ENCODE data around the gene KCNQ1. TPM values are rescaled to one million over a fixed set of nuclear protein-coding genes. Genes with fewer than 3 reads are reported as not detected.

KCNQ1 gene
- total and polyA plus RNA-seq, 2 of the 13 experiments (the other 11 are each of a cell fraction or from before 2014, with no cell fraction given): 0.02 to 0.08 TPM

DNA sequence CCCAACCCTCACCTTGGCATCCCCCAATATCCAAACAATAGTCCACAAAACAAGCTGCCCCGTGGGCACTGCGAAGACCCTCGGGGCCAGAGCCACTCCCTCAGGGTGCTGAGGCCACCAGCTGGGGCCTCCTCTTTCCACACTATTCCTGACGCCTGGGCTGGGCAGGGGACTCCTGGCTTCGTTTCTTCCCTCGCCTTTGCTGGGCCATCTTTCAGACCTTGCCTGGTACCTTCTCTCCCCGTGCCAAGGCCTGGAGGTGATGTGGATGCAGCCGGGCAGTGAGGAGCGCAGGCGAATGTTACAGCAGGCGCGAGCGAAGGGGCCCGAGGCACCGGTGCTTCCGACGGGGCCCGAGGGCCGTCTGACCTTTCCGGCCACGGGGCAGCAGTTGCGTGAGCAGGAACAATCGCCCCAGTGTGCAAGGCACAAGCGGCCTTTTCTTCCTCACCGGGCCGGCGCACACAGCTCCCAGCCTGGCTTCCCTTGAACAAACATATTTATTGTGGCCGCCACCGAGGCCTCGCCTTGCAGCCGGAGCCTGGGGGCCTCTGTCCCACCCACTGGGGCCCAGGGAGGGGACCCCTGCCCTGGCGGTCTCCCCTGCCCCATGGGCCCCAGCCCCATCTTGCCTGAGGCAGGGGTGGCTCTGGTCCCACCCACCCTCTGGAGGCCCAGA, 287.6 kb downstream of the KCNQ1 start (continued):
- TF ChIP-seq DNMT3B (CRISPR knock-in tag; conservative IDR thresholded peaks at IDR 0.05) (no peak), ZNF292 (CRISPR knock-in tag; IDR thresholded peaks at IDR 0.05; ENCODE audit: borderline replicate concordance, low read depth) (peak; percentile 90), MEIS1 (CRISPR knock-in tag; IDR thresholded peaks at IDR 0.05; ENCODE audit: borderline replicate concordance) (no peak), SIX4 (CRISPR knock-in tag; IDR thresholded peaks at IDR 0.05) (peak; percentile 66; the same call in 1 of the 2 replicates), SOX5 (CRISPR knock-in tag; IDR thresholded peaks at IDR 0.05; ENCODE audit: borderline replicate concordance) (peak; percentile 95), PHF5A (CRISPR knock-in tag; IDR thresholded peaks at IDR 0.05; ENCODE audit: low read depth, unreplicated experiment) (no peak), MEF2D (CRISPR knock-in tag; IDR thresholded peaks at IDR 0.05) (peak; percentile 82), ZNF24 (IDR thresholded peaks at IDR 0.05) (no peak), ZNF124 (CRISPR knock-in tag; IDR thresholded peaks at IDR 0.05) (peak; percentile 84; the same call in 1 of the 2 replicates), RBAK (CRISPR knock-in tag; IDR thresholded peaks at IDR 0.05) (no peak; the same call in 1 of the 2 replicates), NKX3-1 (CRISPR knock-in tag; IDR thresholded peaks at IDR 0.05) (peak; percentile 79; the same call in 1 of the 2 replicates), ASH2L (IDR thresholded peaks at IDR 0.05; ENCODE audit: insufficient read length, low read depth, low read length) (peak; percentile 72), SP140L (CRISPR knock-in tag; IDR thresholded peaks at IDR 0.05; ENCODE audit: borderline replicate concordance) (no peak), SUZ12 (IDR thresholded peaks at IDR 0.05; ENCODE audit: low read depth, low read length) (no peak), FOXK1 (CRISPR knock-in tag; IDR thresholded peaks at IDR 0.05; ENCODE audit: borderline replicate concordance, low read depth) (no peak), ZNF605 (CRISPR knock-in tag; IDR thresholded peaks at IDR 0.05) (0 out of 2 replicates have a peak, but pooled peaks have one; percentile 16), HOXA3 (CRISPR knock-in tag; IDR thresholded peaks at IDR 0.05) (peak; percentile 81), MTF1 (CRISPR knock-in tag; IDR thresholded peaks at IDR 0.05) (no peak), BORCS8-MEF2B (CRISPR knock-in tag; IDR thresholded peaks at IDR 0.05) (no peak), EZH2 (conservative IDR thresholded peaks at IDR 0.05; ENCODE audit: low read depth, low read length) (no peak)
- TF ChIP-seq, protein P1, sequence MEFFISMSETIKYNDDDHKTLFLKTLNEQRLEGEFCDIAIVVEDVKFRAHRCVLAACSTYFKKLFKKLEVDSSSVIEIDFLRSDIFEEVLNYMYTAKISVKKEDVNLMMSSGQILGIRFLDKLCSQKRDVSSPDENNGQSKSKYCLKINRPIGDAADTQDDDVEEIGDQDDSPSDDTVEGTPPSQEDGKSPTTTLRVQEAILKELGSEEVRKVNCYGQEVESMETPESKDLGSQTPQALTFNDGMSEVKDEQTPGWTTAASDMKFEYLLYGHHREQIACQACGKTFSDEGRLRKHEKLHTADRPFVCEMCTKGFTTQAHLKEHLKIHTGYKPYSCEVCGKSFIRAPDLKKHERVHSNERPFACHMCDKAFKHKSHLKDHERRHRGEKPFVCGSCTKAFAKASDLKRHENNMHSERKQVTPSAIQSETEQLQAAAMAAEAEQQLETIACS (CRISPR knock-in tag; IDR thresholded peaks at IDR 0.05): no peak
- TF ChIP-seq, protein P2, sequence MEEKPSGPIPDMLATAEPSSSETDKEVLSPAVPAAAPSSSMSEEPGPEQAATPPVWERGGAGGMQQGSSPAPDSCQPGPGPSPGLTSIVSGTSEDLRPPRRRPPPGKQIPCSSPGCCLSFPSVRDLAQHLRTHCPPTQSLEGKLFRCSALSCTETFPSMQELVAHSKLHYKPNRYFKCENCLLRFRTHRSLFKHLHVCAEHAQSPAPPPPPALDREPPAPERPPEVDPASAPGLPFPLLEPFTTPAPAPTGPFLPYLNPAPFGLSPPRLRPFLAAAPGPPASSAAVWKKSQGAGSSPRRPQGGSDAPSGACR (CRISPR knock-in tag; IDR thresholded peaks at IDR 0.05): peak; percentile 95
- TF ChIP-seq, protein P3, sequence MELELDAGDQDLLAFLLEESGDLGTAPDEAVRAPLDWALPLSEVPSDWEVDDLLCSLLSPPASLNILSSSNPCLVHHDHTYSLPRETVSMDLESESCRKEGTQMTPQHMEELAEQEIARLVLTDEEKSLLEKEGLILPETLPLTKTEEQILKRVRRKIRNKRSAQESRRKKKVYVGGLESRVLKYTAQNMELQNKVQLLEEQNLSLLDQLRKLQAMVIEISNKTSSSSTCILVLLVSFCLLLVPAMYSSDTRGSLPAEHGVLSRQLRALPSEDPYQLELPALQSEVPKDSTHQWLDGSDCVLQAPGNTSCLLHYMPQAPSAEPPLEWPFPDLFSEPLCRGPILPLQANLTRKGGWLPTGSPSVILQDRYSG (CRISPR knock-in tag; IDR thresholded peaks at IDR 0.05): no peak
- TF ChIP-seq, protein P4, sequence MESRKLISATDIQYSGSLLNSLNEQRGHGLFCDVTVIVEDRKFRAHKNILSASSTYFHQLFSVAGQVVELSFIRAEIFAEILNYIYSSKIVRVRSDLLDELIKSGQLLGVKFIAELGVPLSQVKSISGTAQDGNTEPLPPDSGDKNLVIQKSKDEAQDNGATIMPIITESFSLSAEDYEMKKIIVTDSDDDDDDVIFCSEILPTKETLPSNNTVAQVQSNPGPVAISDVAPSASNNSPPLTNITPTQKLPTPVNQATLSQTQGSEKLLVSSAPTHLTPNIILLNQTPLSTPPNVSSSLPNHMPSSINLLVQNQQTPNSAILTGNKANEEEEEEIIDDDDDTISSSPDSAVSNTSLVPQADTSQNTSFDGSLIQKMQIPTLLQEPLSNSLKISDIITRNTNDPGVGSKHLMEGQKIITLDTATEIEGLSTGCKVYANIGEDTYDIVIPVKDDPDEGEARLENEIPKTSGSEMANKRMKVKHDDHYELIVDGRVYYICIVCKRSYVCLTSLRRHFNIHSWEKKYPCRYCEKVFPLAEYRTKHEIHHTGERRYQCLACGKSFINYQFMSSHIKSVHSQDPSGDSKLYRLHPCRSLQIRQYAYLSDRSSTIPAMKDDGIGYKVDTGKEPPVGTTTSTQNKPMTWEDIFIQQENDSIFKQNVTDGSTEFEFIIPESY (CRISPR knock-in tag; IDR thresholded peaks at IDR 0.05): peak; percentile 41; the same call in 1 of the 2 replicates
- TF ChIP-seq, protein P5, sequence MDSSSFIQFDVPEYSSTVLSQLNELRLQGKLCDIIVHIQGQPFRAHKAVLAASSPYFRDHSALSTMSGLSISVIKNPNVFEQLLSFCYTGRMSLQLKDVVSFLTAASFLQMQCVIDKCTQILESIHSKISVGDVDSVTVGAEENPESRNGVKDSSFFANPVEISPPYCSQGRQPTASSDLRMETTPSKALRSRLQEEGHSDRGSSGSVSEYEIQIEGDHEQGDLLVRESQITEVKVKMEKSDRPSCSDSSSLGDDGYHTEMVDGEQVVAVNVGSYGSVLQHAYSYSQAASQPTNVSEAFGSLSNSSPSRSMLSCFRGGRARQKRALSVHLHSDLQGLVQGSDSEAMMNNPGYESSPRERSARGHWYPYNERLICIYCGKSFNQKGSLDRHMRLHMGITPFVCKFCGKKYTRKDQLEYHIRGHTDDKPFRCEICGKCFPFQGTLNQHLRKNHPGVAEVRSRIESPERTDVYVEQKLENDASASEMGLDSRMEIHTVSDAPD (CRISPR knock-in tag; IDR thresholded peaks at IDR 0.05): no peak

Data from HepG2 (cell line).